ENCODE results near the gene SPRY2.

The SPRY2 gene

DNA sequence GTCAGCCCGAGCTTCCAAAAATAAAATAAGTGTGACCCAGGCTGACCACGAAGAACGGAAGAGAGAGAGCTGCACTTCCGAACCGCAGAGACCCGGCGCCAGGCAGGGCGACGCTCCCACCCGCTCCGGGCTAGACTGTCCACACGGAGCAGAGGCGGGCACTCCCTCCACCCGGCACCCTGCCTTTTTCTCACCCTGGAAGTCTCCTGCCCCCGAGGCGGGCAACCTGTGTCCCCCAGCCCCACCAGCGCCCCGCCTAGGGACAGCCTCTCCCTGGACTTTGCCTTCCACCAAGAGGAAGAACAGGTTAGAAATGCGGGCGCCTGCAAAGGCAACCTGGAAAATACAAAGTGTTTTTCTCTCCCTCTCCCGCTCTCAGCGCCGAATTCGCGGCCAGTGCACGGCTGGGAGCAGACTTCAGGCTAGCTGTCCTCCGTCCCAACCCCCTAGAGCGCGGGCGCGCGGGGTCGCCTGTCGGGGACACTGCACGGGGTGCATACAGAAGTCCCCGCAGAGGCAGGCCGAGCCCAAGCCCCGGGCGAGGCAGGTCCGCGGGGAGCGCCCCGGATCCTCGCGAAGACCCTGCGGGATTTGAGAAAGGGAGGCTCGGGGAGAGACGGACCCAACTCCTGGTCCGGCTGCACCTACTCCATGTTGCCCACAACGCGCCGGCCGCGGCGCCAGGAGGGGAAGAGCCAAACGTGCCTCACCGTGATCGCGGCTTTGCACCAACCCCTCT, 845 bp downstream of the SPRY2 start:
- peak; percentile 20 for DNase-seq
- Histone ChIP-seq H3K27me3 (ENCODE audit: insufficient read depth, low read depth, severe bottlenecking) (no peaks in the 10 kb centered on the region), H3K27ac (peak overlapping the region; percentile 46; the same call in 1 of the 2 replicates), H3K9me3 (ENCODE audit: severe bottlenecking) (no peaks in the 10 kb centered on the region), H3K36me3 (no peaks in the 10 kb centered on the region), H3K4me3 (ENCODE audit: low read depth, low read length) (peak overlapping the region; percentile 91)
- TF ChIP-seq, protein P1, sequence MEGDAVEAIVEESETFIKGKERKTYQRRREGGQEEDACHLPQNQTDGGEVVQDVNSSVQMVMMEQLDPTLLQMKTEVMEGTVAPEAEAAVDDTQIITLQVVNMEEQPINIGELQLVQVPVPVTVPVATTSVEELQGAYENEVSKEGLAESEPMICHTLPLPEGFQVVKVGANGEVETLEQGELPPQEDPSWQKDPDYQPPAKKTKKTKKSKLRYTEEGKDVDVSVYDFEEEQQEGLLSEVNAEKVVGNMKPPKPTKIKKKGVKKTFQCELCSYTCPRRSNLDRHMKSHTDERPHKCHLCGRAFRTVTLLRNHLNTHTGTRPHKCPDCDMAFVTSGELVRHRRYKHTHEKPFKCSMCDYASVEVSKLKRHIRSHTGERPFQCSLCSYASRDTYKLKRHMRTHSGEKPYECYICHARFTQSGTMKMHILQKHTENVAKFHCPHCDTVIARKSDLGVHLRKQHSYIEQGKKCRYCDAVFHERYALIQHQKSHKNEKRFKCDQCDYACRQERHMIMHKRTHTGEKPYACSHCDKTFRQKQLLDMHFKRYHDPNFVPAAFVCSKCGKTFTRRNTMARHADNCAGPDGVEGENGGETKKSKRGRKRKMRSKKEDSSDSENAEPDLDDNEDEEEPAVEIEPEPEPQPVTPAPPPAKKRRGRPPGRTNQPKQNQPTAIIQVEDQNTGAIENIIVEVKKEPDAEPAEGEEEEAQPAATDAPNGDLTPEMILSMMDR (IDR thresholded peaks at IDR 0.05; ENCODE audit: low read depth, low read length), result no peak

DNA sequence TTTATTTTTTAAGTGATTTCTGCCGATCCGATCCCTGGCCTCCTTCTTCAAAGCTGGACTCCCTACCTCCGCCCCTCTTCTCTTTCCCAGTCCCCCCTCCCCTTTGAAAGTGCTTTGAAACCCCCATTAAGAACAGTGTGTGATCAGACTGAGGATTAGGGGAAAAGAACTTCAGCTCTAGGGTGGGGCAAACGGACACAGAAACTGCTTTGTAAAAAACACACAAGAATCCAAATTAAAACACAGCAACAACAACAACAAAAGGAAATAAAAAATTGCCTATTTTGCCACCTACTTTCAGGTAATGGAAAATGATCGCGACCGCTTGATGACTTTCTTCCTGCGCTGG, 1.4 kb downstream of the SPRY2 start:
- TF ChIP-seq, protein P1 (IDR thresholded peaks at IDR 0.05; ENCODE audit: low read depth, low read length), result no peak
- H3K9me3 ChIP-seq (ENCODE audit: severe bottlenecking), result no peaks in the 10 kb centered on the region
- H3K4me3 ChIP-seq (ENCODE audit: low read depth, low read length), result peak overlapping the region; percentile 91
- H3K27ac ChIP-seq, result no peak overlapping the region
- H3K36me3 ChIP-seq, result no peaks in the 10 kb centered on the region
- no peaks in the 10 kb centered on the region for H3K27me3 ChIP-seq (ENCODE audit: insufficient read depth, low read depth, severe bottlenecking)
- no peak for DNase-seq

DNA sequence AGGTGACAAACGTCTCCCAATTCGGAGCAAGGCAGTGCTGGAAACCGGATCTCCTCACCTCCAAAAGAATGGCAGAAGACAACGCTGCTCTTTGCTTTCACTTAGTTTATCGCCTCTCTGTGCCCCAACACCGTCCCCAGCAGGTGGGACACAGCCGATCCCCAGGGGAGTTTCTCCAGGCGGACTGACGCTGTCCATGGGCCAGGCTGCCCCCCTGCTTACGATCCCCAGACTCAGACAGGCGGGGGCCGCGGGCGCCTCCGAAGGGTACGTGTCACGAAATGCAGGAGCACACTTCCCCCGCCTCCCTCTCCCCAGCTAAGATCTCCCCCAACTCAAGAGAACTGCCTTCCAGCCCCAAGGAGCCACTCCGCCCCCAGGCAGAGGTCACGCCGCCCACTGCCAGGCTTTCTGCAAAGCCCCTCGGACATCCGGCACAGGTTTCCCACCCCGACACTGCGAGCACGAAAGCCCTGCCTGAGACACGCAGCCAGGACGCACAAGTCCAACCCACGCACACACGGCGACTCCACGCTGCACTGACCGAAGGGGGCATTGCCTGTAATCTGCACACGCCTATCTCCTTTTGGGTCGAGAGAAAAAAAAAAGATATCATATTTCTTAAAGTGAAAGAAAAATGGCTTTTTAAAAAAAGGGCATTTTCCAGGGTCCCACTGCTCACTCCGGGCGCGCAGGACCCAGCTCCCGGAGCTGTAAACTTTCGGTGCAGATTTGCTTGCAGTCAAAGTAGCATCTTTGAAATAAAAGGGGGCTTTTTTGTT, 2.0 kb downstream of the SPRY2 start:
- Histone ChIP-seq H3K27me3 (ENCODE audit: insufficient read depth, low read depth, severe bottlenecking) (no peaks in the 10 kb centered on the region), H3K4me3 (ENCODE audit: low read depth, low read length) (peak overlapping the region; percentile 91), H3K27ac (no peak overlapping the region), H3K9me3 (ENCODE audit: severe bottlenecking) (no peaks in the 10 kb centered on the region), H3K36me3 (no peaks in the 10 kb centered on the region)
- peak; percentile 32 for DNase-seq
- TF ChIP-seq, protein P1 (IDR thresholded peaks at IDR 0.05; ENCODE audit: low read depth, low read length), result no peak

DNA sequence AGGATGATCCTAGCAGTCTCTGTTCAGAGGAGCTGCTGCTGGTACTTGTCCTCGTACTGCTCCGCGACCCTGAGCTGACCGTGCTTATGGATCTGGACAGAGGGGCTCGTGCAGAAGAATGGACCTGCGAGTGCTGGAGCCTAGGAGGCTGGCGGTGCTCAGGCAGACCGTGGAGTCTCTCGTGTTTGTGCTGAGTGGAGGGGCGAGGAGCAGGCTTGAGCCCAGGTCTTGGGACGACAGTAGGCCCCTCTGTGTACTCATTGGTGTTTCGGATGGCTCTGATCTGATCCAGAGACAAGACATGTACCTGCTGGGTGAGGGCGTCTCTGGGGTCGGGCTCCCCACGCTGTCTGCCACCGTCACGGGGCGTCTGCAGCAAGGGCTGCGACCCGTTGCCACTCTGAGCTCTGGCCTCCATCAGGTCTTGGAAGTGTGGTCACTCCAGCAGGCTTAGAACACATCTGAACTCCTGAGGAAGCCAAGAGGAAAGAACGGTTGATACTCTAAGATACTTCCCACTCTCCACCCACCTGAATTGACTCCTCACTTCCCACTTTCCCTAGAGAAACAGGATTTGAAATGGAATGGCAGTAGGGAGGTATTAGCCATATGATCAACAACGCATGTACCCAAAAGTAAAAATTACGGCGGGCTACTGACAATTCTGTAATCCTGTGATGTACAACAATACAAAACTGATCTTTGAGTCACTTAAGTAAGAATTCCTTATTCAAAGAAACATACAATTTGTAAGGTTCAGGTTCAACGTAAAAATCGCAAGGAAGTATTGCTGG, 3.4 kb downstream of the SPRY2 start:
- no peak for DNase-seq
- Histone ChIP-seq H3K27me3 (ENCODE audit: insufficient read depth, low read depth, severe bottlenecking) (no peaks in the 10 kb centered on the region), H3K27ac (no peak overlapping the region), H3K36me3 (no peaks in the 10 kb centered on the region), H3K9me3 (ENCODE audit: severe bottlenecking) (no peaks in the 10 kb centered on the region), H3K4me3 (ENCODE audit: low read depth, low read length) (no peak overlapping the region)
- TF ChIP-seq, protein P1 (IDR thresholded peaks at IDR 0.05; ENCODE audit: low read depth, low read length), result no peak

DNA sequence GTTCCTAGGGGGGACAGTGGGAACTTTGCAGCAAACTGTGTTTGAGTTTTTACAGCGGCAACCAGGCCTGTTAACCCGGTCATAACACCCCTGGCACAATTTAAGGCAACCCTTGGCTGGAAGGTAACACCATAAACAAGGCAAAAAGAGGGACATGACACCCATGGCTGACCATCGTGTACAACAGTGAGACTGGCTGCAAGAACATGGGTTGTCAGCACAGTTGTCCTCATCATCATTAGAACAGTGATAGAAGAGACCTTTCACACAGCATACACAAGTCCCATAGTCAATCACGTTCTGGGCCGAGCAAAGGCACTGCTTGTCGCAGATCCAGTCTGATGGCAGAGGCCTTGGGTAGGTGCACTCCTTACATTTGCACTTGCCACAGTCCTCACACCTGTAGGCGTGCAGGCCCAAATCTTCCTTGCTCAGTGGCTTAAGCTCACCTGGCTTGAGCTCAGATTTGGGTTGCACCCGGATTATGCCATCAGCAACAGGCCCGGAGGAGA, 4.1 kb downstream of the SPRY2 start:
- H3K27ac ChIP-seq, result no peak overlapping the region
- H3K9me3 ChIP-seq (ENCODE audit: severe bottlenecking), result no peaks in the 10 kb centered on the region
- no peak overlapping the region for H3K4me3 ChIP-seq (ENCODE audit: low read depth, low read length)
- H3K27me3 ChIP-seq (ENCODE audit: insufficient read depth, low read depth, severe bottlenecking), result no peaks in the 10 kb centered on the region
- DNase-seq, result no peak
- no peaks in the 10 kb centered on the region for H3K36me3 ChIP-seq
- TF ChIP-seq, protein P1 (IDR thresholded peaks at IDR 0.05; ENCODE audit: low read depth, low read length), result no peak

Data from WERI-Rb-1 (cell line).